Activated CD8-positive, alpha-beta T cell treated with anti-CD3 and anti-CD28 coated beads for 36 hours (primary cell): ENCODE results near the gene SOBP. TPM values are rescaled to one million over a fixed set of nuclear protein-coding genes. Genes with fewer than 3 reads are reported as not detected.
A peak's percentile ranks its signal among the peaks of the same experiment; 100 is the strongest.

Experiments
- ATAC-seq: fragments of 200-7000 bp; cut with Tn5 transposase; one replicate; pipeline ENCODE4 v1.10.0; 2021; ENCODE audit warnings: mild to moderate bottlenecking, moderate library complexity
- CTCF ChIA-PET: fragments of 350-600 bp; sonication (Branson Sonifier 250); formaldehyde crosslinking; loops from one replicate; lab custom pipeline; 2021; ENCODE audit warnings: antibody characterized with exemption; lab: Charles Lee
- POLR2A ChIA-PET: fragments of 350-600 bp; sonication (Branson Sonifier 250); formaldehyde crosslinking; loops from one replicate; lab custom pipeline; 2021; ENCODE audit warnings: antibody characterized with exemption; lab: Charles Lee
- DNase-seq: peaks from one replicate; pipeline ENCODE4 v3.0.0-alpha.2; 2020
- H3K27ac Mint-ChIP-seq: one replicate; pipeline ENCODE4 v1.8.0; 2021; ENCODE audit warnings: mild to moderate bottlenecking, mixed read lengths
- H3K27me3 Mint-ChIP-seq: one replicate; pipeline ENCODE4 v1.8.0; 2021; ENCODE audit warnings: mixed read lengths
- H3K36me3 Mint-ChIP-seq: one replicate; pipeline ENCODE4 v1.8.0; 2021; ENCODE audit warnings: low read depth, mixed read lengths
- H3K4me1 Mint-ChIP-seq: one replicate; pipeline ENCODE4 v1.8.0; 2021; ENCODE audit warnings: low read depth, mixed read lengths
- H3K4me3 Mint-ChIP-seq: one replicate; pipeline ENCODE4 v1.8.0; 2021; ENCODE audit warnings: mild to moderate bottlenecking, moderate library complexity, mixed read lengths
- H3K9me3 Mint-ChIP-seq: one replicate; pipeline ENCODE4 v1.8.0; 2021; ENCODE audit warnings: mixed read lengths
- CTCF ChIP-seq: fragments of 200-600 bp; IDR thresholded peaks from one replicate; pipeline ENCODE4 v1.8.0; 2022; ENCODE audit warnings: antibody characterized with exemption, mild to moderate bottlenecking
- intact Hi-C: fragments of 100-400 bp; cut with micrococcal nuclease; formaldehyde crosslinking; loops from one replicate; pipeline ENCODE4 v1.10.0; 2022
- total RNA-seq, 2 experiments: library from RNA; stranded (reverse); gene quantifications; one replicate each; pipeline ENCODE4 v1.2.3, GENCODE V29; 2021

SOBP gene
- total RNA-seq = 1 to 10 TPM in 1 of 2 experiments, under 1 TPM in 1; 0.77 to 1.1 TPM

GRCh38 chr6:107489636-107490565, at the start of gene SOBP:
Gene SOBP, plus strand, starts transcription at chr6:107490117. Its CDS starts 500 bp downstream, at chr6:107490617.
- no peak within 1 kb of the TSS for H3K27ac Mint-ChIP-seq
- intact Hi-C loops = no loop called here
- no peaks in the 10 kb centered on the region for H3K36me3 Mint-ChIP-seq
- H3K27me3 Mint-ChIP-seq = peaks cover 34% of the 10 kb centered on the region
- H3K9me3 Mint-ChIP-seq = no peaks in the 10 kb centered on the region
- ATAC-seq (peak; percentile 64), DNase-seq (peak; percentile 55)
- ChIA-PET POLR2A (interaction anchor here (0.5 to 2.6 kb wide), 5 partner anchors 13 to 947 kb away, joined by 3 to 11 read pairs (median 3); partner anchors contain the start of gene PDSS2), CTCF (interaction anchor here (0.5 to 2.2 kb wide), 12 partner anchors 28 to 376 kb away, joined by 3 to 7 read pairs (median 4); partner anchors contain the start of gene PDSS2)
- TF ChIP-seq CTCF = no peak
- peaks cover 15% of the 10 kb centered on the region for H3K4me1 Mint-ChIP-seq
- peak within 1 kb of the TSS; percentile 76 for H3K4me3 Mint-ChIP-seq

- ChIA-PET CTCF (no interaction called here), POLR2A (interaction anchor here (1.0 kb wide), 1 partner anchor 19 kb away, joined by 4 read pairs; the partner anchor contains the start of gene PDSS2)
- Mint-ChIP-seq H3K27ac (no peak overlapping the region), H3K9me3 (no peaks in the 10 kb centered on the region), H3K36me3 (peaks cover 4% of the 10 kb centered on the region), H3K4me1 (peaks cover 24% of the 10 kb centered on the region), H3K27me3 (no peaks in the 10 kb centered on the region), H3K4me3 (no peak overlapping the region)
- no peak for TF ChIP-seq CTCF
- no peak for ATAC-seq
- no peak for DNase-seq
- intact Hi-C loops = no loop called here
Observed at GRCh38 chr6:107440936-107441335, 49.0 kb upstream of the SOBP start.

- intact Hi-C loops = no loop called here
- no peak overlapping the region for H3K27ac Mint-ChIP-seq
- DNase-seq (no peak), ATAC-seq (no peak)
- H3K4me3 Mint-ChIP-seq = no peak overlapping the region
- peaks cover 22% of the 10 kb centered on the region for H3K4me1 Mint-ChIP-seq
- peaks cover 9% of the 10 kb centered on the region for H3K36me3 Mint-ChIP-seq
- POLR2A ChIA-PET = no interaction called here
- H3K9me3 Mint-ChIP-seq = peaks cover 3% of the 10 kb centered on the region
- TF ChIP-seq CTCF = no peak
- no peaks in the 10 kb centered on the region for H3K27me3 Mint-ChIP-seq
- CTCF ChIA-PET = no interaction called here
Observed at GRCh38 chr6:107441682-107442081, 48.2 kb upstream of the SOBP start.

- TF ChIP-seq CTCF = no peak
- Mint-ChIP-seq H3K27ac (no peak overlapping the region), H3K4me3 (no peak overlapping the region), H3K4me1 (peaks cover 17% of the 10 kb centered on the region), H3K27me3 (no peaks in the 10 kb centered on the region), H3K36me3 (peaks cover 19% of the 10 kb centered on the region), H3K9me3 (peaks cover 10% of the 10 kb centered on the region)
- ATAC-seq (no peak), DNase-seq (no peak)
- intact Hi-C loops = no loop called here
- ChIA-PET CTCF (interaction anchor here (1.0 kb wide), 1 partner anchor 17 kb away, joined by 3 read pairs; the partner anchor contains the start of gene PDSS2), POLR2A (no interaction called here)
Observed at GRCh38 chr6:107442938-107443607, 46.8 kb upstream of the SOBP start.
